ENCODE results near the gene NTM. TPM values are rescaled to one million over a fixed set of nuclear protein-coding genes. Genes with fewer than 3 reads are reported as not detected.

NTM gene
- polyA plus RNA-seq, 1 donor from 2014 or later: 39.4 TPM

GRCh38 chr11:131713529-131714134 lies 343.2 kb downstream of the NTM start:
- no peak overlapping the region for H3K9ac ChIP-seq (ENCODE audit: low read length)
- no peaks in the 10 kb centered on the region for H3K36me3 ChIP-seq (ENCODE audit: insufficient read depth, low read length)
- H3K9me2 ChIP-seq (ENCODE audit: insufficient read depth, low read length): no peaks in the 10 kb centered on the region
- H3K9me3 ChIP-seq (ENCODE audit: low read length): no peaks in the 10 kb centered on the region
- H2AFZ ChIP-seq (ENCODE audit: low read depth, low read length): no peak overlapping the region
- no peaks in the 10 kb centered on the region for H4K20me1 ChIP-seq (ENCODE audit: insufficient read depth)
- no peaks in the 10 kb centered on the region for H3F3A ChIP-seq (ENCODE audit: insufficient read depth, low read length, poor library complexity, severe bottlenecking)
- H3K4me2 ChIP-seq (ENCODE audit: low read length): no peak overlapping the region
- no peak overlapping the region for H3K27ac ChIP-seq (ENCODE audit: low read length)
- no peaks in the 10 kb centered on the region for H3K27me3 ChIP-seq (ENCODE audit: insufficient read depth, low read depth, low read length)
- no peak overlapping the region for H3K4me3 ChIP-seq (ENCODE audit: low read length)
- H3K79me2 ChIP-seq (replicated peaks; ENCODE audit: insufficient read depth, low read length): no peaks in the 10 kb centered on the region
- TF ChIP-seq TAF1 (IDR thresholded peaks at IDR 0.05; ENCODE audit: low read depth) (no peak), RAD21 (conservative IDR thresholded peaks at IDR 0.05) (no peak), POLR2AphosphoS5 (IDR thresholded peaks at IDR 0.05) (no peak), MXI1 (conservative IDR thresholded peaks at IDR 0.05; ENCODE audit: poor library complexity, severe bottlenecking) (no peak), EP300 (conservative IDR thresholded peaks at IDR 0.05; ENCODE audit: poor library complexity, severe bottlenecking) (no peak), SMC3 (conservative IDR thresholded peaks at IDR 0.05; ENCODE audit: poor library complexity) (no peak), EZH2 (IDR thresholded peaks at IDR 0.05; ENCODE audit: borderline replicate concordance, insufficient read depth, low read length, poor library complexity, severe bottlenecking) (no peak)
- TF ChIP-seq, protein P1, sequence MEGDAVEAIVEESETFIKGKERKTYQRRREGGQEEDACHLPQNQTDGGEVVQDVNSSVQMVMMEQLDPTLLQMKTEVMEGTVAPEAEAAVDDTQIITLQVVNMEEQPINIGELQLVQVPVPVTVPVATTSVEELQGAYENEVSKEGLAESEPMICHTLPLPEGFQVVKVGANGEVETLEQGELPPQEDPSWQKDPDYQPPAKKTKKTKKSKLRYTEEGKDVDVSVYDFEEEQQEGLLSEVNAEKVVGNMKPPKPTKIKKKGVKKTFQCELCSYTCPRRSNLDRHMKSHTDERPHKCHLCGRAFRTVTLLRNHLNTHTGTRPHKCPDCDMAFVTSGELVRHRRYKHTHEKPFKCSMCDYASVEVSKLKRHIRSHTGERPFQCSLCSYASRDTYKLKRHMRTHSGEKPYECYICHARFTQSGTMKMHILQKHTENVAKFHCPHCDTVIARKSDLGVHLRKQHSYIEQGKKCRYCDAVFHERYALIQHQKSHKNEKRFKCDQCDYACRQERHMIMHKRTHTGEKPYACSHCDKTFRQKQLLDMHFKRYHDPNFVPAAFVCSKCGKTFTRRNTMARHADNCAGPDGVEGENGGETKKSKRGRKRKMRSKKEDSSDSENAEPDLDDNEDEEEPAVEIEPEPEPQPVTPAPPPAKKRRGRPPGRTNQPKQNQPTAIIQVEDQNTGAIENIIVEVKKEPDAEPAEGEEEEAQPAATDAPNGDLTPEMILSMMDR (IDR thresholded peaks at IDR 0.05; ENCODE audit: poor library complexity, severe bottlenecking): no peak
- TF ChIP-seq, protein P2, sequence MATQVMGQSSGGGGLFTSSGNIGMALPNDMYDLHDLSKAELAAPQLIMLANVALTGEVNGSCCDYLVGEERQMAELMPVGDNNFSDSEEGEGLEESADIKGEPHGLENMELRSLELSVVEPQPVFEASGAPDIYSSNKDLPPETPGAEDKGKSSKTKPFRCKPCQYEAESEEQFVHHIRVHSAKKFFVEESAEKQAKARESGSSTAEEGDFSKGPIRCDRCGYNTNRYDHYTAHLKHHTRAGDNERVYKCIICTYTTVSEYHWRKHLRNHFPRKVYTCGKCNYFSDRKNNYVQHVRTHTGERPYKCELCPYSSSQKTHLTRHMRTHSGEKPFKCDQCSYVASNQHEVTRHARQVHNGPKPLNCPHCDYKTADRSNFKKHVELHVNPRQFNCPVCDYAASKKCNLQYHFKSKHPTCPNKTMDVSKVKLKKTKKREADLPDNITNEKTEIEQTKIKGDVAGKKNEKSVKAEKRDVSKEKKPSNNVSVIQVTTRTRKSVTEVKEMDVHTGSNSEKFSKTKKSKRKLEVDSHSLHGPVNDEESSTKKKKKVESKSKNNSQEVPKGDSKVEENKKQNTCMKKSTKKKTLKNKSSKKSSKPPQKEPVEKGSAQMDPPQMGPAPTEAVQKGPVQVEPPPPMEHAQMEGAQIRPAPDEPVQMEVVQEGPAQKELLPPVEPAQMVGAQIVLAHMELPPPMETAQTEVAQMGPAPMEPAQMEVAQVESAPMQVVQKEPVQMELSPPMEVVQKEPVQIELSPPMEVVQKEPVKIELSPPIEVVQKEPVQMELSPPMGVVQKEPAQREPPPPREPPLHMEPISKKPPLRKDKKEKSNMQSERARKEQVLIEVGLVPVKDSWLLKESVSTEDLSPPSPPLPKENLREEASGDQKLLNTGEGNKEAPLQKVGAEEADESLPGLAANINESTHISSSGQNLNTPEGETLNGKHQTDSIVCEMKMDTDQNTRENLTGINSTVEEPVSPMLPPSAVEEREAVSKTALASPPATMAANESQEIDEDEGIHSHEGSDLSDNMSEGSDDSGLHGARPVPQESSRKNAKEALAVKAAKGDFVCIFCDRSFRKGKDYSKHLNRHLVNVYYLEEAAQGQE (IDR thresholded peaks at IDR 0.05; ENCODE audit: borderline replicate concordance): no peak

DNA sequence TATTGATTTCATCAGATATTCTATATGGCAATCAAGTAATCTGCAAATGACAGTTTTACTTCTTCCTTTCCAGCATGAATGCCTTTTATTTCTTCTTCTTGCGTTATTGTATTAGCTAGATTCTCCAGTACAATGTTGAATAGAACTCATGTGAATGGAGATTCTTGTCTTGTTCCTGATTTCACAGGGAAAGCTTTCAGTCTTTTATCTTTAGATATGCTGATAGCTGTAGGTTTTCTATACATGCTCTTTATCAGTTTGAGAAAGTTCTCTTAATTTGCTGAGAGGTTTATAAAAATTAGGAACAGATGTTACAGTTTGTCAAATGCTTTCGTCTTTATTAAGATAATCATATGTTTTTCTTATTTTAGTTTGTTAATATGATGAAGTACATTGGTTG lies 347.2 kb downstream of the NTM start:
- Histone ChIP-seq H3K79me2 (replicated peaks; ENCODE audit: insufficient read depth, low read length) (no peaks in the 10 kb centered on the region), H3K9me2 (ENCODE audit: insufficient read depth, low read length) (no peaks in the 10 kb centered on the region), H3K4me3 (ENCODE audit: low read length) (no peak overlapping the region), H3K27me3 (ENCODE audit: insufficient read depth, low read depth, low read length) (no peaks in the 10 kb centered on the region), H3K27ac (ENCODE audit: low read length) (no peak overlapping the region), H3K9me3 (ENCODE audit: low read length) (no peaks in the 10 kb centered on the region), H2AFZ (ENCODE audit: low read depth, low read length) (no peak overlapping the region), H3F3A (ENCODE audit: insufficient read depth, low read length, poor library complexity, severe bottlenecking) (no peaks in the 10 kb centered on the region), H4K20me1 (ENCODE audit: insufficient read depth) (no peaks in the 10 kb centered on the region), H3K4me2 (ENCODE audit: low read length) (no peak overlapping the region), H3K36me3 (ENCODE audit: insufficient read depth, low read length) (no peaks in the 10 kb centered on the region), H3K9ac (ENCODE audit: low read length) (no peak overlapping the region)
- TF ChIP-seq SMC3 (conservative IDR thresholded peaks at IDR 0.05; ENCODE audit: poor library complexity) (no peak), EP300 (conservative IDR thresholded peaks at IDR 0.05; ENCODE audit: poor library complexity, severe bottlenecking) (no peak), EZH2 (IDR thresholded peaks at IDR 0.05; ENCODE audit: borderline replicate concordance, insufficient read depth, low read length, poor library complexity, severe bottlenecking) (no peak), POLR2AphosphoS5 (IDR thresholded peaks at IDR 0.05) (no peak), RAD21 (conservative IDR thresholded peaks at IDR 0.05) (no peak), MXI1 (conservative IDR thresholded peaks at IDR 0.05; ENCODE audit: poor library complexity, severe bottlenecking) (no peak), TAF1 (IDR thresholded peaks at IDR 0.05; ENCODE audit: low read depth) (no peak)
- TF ChIP-seq, protein P2 (IDR thresholded peaks at IDR 0.05; ENCODE audit: borderline replicate concordance): no peak
- TF ChIP-seq, protein P1 (IDR thresholded peaks at IDR 0.05; ENCODE audit: poor library complexity, severe bottlenecking): no peak

Measured in neural cell (in vitro differentiated cells).